Measurements from ENCODE around the gene SLC4A8.

Gene SLC4A8

DNA sequence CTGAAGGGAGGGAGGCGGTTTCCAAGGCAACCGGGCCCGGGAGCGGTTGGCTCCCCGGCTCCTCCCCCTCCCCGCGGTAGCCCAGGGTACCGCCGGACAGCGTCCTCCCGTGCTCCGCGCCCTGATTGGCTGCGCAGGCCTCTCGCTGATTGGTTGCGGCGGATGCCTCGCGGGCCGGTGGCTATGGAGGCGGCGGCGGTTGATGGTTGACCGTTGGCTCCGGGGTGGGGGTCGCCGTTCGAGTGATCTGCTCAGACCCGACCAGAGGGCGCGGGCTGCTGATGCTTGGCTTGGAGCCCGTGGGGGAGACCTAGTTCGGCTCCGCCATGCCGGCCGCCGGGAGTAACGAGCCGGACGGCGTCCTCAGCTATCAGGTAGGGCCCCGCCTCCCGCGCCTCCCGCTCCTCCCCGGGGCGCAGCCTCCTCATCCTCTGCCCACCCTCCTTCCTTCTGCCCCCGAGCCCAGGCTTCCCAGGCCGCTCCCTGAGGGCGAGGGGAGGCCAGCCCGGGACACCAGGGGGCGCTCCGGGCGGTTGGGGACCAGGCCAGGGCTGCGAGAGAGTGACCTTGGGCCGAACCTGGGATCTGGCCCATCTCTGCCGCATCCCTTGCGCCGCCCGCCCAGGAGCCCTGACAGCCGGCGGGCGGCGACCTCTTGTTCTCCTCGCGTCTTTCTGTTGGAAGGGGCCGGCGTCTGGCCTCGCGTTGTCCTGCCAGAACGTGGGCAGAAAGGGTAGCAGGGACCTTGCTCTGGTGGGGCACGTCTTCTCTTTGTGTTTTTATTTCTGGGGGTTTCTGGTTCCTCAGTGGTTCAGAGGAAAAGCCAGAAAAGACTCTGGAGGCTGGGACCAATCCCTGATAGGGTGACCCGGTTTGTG, at the start of gene SLC4A8:
SLC4A8 (plus strand) TSS at position 170 of the 878 bp plus-strand sequence; CDS start at position 327, 157 bp downstream.
- H3K9ac ChIP-seq (ENCODE audit: low read length), result peak within 1 kb of the TSS; percentile 24
- no peaks in the 10 kb centered on the region for H3K27me3 ChIP-seq (ENCODE audit: control insufficient read depth, insufficient read depth, low read length)
- H3K27ac ChIP-seq (ENCODE audit: low read length), result no peak within 1 kb of the TSS
- no peaks in the 10 kb centered on the region for H3K9me3 ChIP-seq (ENCODE audit: control insufficient read depth, low read depth, low read length)
- peaks cover 18% of the 10 kb centered on the region for H3K4me1 ChIP-seq (ENCODE audit: control insufficient read depth, low read depth, low read length)
- peak within 1 kb of the TSS; percentile 54 for H3K4me3 ChIP-seq (ENCODE audit: low read length)
- no peaks in the 10 kb centered on the region for H3K36me3 ChIP-seq (ENCODE audit: control insufficient read depth, low read depth, low read length)

DNA sequence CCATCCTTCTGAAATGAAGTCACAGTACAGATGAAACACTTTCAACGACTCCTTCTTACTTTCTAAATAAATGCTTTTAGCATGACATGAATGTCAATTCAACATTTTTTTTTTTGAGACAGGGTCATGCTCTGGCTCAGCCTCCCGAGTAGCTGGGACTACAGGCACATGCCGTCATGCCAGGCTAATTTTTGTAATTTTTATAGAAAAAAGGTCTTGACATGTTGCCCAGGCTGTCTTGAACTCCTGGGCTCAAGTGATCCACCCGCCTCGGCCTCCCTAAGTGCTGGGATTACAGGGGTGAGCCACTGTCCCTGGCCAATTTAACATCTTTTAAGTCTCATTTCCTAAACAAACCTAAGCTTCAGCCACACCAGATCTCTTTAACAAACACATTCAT, 49.8 kb upstream of the SLC4A8 start:
- Histone ChIP-seq H3K36me3 (ENCODE audit: control insufficient read depth, low read depth, low read length) (peaks cover 6% of the 10 kb centered on the region), H3K4me3 (ENCODE audit: low read length) (no peak overlapping the region), H3K27ac (ENCODE audit: low read length) (no peak overlapping the region), H3K9ac (ENCODE audit: low read length) (no peak overlapping the region), H3K27me3 (ENCODE audit: control insufficient read depth, insufficient read depth, low read length) (no peaks in the 10 kb centered on the region), H3K4me1 (ENCODE audit: control insufficient read depth, low read depth, low read length) (peaks cover 12% of the 10 kb centered on the region), H3K9me3 (ENCODE audit: control insufficient read depth, low read depth, low read length) (no peaks in the 10 kb centered on the region)

GRCh38 chr12:51377099-51377984, 47.3 kb upstream of the SLC4A8 start:
- no peaks in the 10 kb centered on the region for H3K9me3 ChIP-seq (ENCODE audit: control insufficient read depth, low read depth, low read length)
- H3K36me3 ChIP-seq (ENCODE audit: control insufficient read depth, low read depth, low read length), result peaks cover 6% of the 10 kb centered on the region
- H3K4me1 ChIP-seq (ENCODE audit: control insufficient read depth, low read depth, low read length), result peaks cover 6% of the 10 kb centered on the region
- H3K27me3 ChIP-seq (ENCODE audit: control insufficient read depth, insufficient read depth, low read length), result no peaks in the 10 kb centered on the region
- no peak overlapping the region for H3K9ac ChIP-seq (ENCODE audit: low read length)
- H3K27ac ChIP-seq (ENCODE audit: low read length), result no peak overlapping the region
- H3K4me3 ChIP-seq (ENCODE audit: low read length), result no peak overlapping the region

DNA sequence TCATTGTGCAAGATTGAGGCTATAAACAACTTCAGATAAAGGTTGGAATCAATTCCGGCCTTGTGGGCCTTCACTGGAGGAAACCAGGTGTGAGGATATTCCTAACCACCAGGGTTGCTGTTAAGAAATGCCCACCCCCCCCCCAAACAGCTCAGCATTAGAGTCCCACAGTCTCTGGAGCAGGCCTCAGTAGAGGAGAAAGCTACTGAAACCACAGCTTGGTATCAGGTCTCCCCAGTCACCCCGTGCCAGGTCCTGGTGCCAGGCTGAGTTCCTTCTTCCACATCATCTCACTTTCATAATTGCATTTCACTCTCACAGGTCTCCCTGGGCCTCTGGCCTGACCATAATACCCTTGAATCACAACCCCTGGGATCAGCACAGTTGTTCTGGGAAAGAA, 45.9 kb upstream of the SLC4A8 start:
- Histone ChIP-seq H3K27ac (ENCODE audit: low read length) (no peak overlapping the region), H3K4me1 (ENCODE audit: control insufficient read depth, low read depth, low read length) (peaks cover 12% of the 10 kb centered on the region), H3K27me3 (ENCODE audit: control insufficient read depth, insufficient read depth, low read length) (no peaks in the 10 kb centered on the region), H3K9me3 (ENCODE audit: control insufficient read depth, low read depth, low read length) (no peaks in the 10 kb centered on the region), H3K36me3 (ENCODE audit: control insufficient read depth, low read depth, low read length) (peaks cover 6% of the 10 kb centered on the region), H3K9ac (ENCODE audit: low read length) (no peak overlapping the region), H3K4me3 (ENCODE audit: low read length) (no peak overlapping the region)

- H3K9ac ChIP-seq (ENCODE audit: low read length), result no peak overlapping the region
- no peaks in the 10 kb centered on the region for H3K9me3 ChIP-seq (ENCODE audit: control insufficient read depth, low read depth, low read length)
- H3K36me3 ChIP-seq (ENCODE audit: control insufficient read depth, low read depth, low read length), result peaks cover 6% of the 10 kb centered on the region
- no peaks in the 10 kb centered on the region for H3K27me3 ChIP-seq (ENCODE audit: control insufficient read depth, insufficient read depth, low read length)
- H3K4me1 ChIP-seq (ENCODE audit: control insufficient read depth, low read depth, low read length), result peaks cover 16% of the 10 kb centered on the region
- H3K27ac ChIP-seq (ENCODE audit: low read length), result no peak overlapping the region
- no peak overlapping the region for H3K4me3 ChIP-seq (ENCODE audit: low read length)
These were observed 45.1 kb upstream of the SLC4A8 start for GRCh38 chr12:51379571-51379970.

DNA sequence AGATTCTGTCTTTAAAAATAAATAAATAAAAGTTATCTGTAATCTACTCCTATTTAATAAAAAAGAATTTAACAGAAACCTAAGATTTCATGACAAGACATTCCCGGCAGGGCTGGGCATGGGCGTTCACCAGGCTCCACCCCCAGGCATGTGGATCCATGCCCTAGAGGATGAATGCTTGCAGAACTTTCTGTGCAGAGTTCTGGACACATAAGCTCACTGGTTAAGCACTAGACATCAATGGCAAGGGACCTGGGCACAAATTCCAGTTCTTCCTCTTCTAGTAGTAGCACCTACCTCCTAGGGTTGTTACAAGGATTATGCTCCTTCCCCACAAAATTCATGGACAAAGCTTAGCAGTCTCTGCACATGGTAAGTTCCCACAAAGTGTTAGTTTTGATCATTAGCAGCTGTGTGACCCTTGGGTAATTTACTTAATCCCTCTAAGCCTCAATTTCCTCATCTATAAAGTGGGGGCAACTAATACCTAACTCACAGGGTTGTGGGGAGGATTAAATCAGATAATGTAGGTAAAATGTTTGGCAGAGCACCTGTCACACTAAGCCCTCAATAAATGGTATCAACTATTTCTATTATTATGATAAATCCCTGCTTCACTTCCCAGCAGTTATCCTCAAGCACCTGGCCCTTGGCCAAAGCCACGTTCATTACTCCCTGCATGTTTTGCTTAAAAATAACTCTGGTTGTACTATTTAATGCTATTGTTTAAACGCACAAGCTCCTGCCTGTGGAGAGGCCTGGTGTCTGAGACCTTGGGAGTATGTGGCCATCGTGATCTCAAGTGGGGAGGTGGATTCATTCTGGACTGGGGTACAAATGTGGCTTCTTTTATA, 43.2 kb upstream of the SLC4A8 start:
- H3K36me3 ChIP-seq (ENCODE audit: control insufficient read depth, low read depth, low read length), result peaks cover 6% of the 10 kb centered on the region
- no peaks in the 10 kb centered on the region for H3K27me3 ChIP-seq (ENCODE audit: control insufficient read depth, insufficient read depth, low read length)
- no peak overlapping the region for H3K4me3 ChIP-seq (ENCODE audit: low read length)
- H3K4me1 ChIP-seq (ENCODE audit: control insufficient read depth, low read depth, low read length), result peaks cover 16% of the 10 kb centered on the region
- no peak overlapping the region for H3K27ac ChIP-seq (ENCODE audit: low read length)
- no peak overlapping the region for H3K9ac ChIP-seq (ENCODE audit: low read length)
- H3K9me3 ChIP-seq (ENCODE audit: control insufficient read depth, low read depth, low read length), result no peaks in the 10 kb centered on the region

- Histone ChIP-seq H3K9ac (ENCODE audit: low read length) (no peak overlapping the region), H3K9me3 (ENCODE audit: control insufficient read depth, low read depth, low read length) (no peaks in the 10 kb centered on the region), H3K27ac (ENCODE audit: low read length) (no peak overlapping the region), H3K27me3 (ENCODE audit: control insufficient read depth, insufficient read depth, low read length) (no peaks in the 10 kb centered on the region), H3K4me1 (ENCODE audit: control insufficient read depth, low read depth, low read length) (peaks cover 16% of the 10 kb centered on the region), H3K4me3 (ENCODE audit: low read length) (no peak overlapping the region), H3K36me3 (ENCODE audit: control insufficient read depth, low read depth, low read length) (no peaks in the 10 kb centered on the region)
These were observed 42.5 kb upstream of the SLC4A8 start for GRCh38 chr12:51382173-51382572.

DNA sequence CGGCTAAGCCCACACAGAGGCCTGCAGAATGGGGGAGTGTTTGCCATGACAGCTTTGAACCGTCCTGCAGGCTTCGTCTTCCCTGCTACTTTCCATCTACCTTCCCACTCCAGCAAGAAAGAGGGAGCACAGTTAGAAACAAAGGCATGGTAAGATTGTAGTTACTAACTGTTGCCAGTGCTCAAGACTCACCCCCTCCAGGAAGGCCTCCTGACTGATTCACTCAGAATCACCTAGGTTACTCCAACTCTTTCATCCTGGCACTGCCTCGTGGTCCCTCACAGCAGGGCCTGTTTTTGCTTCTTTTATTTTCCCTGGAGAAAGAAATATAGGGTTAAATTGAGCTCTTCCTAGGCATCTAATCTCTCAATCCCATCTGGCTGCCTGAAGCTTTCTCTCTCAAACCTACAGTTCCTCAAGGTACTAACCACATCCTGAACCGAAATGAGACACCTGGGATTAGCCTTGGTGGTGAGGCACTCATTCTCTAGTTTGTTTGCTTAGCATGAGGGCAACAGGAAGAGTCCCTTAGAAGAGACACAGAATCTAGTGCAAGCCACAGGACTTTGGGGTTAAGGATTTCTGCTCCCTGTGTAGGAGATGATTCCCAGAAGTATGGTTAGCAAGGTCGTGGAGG, 41.2 kb upstream of the SLC4A8 start:
- H3K4me3 ChIP-seq (ENCODE audit: low read length), result no peak overlapping the region
- no peaks in the 10 kb centered on the region for H3K9me3 ChIP-seq (ENCODE audit: control insufficient read depth, low read depth, low read length)
- H3K27ac ChIP-seq (ENCODE audit: low read length), result no peak overlapping the region
- no peak overlapping the region for H3K9ac ChIP-seq (ENCODE audit: low read length)
- no peaks in the 10 kb centered on the region for H3K36me3 ChIP-seq (ENCODE audit: control insufficient read depth, low read depth, low read length)
- H3K4me1 ChIP-seq (ENCODE audit: control insufficient read depth, low read depth, low read length), result peaks cover 27% of the 10 kb centered on the region
- H3K27me3 ChIP-seq (ENCODE audit: control insufficient read depth, insufficient read depth, low read length), result no peaks in the 10 kb centered on the region

- Histone ChIP-seq H3K4me3 (ENCODE audit: low read length) (no peak overlapping the region), H3K9ac (ENCODE audit: low read length) (no peak overlapping the region), H3K27ac (ENCODE audit: low read length) (no peak overlapping the region), H3K27me3 (ENCODE audit: control insufficient read depth, insufficient read depth, low read length) (no peaks in the 10 kb centered on the region), H3K9me3 (ENCODE audit: control insufficient read depth, low read depth, low read length) (no peaks in the 10 kb centered on the region), H3K36me3 (ENCODE audit: control insufficient read depth, low read depth, low read length) (no peaks in the 10 kb centered on the region), H3K4me1 (ENCODE audit: control insufficient read depth, low read depth, low read length) (peaks cover 30% of the 10 kb centered on the region)
These were observed 38.3 kb upstream of the SLC4A8 start for GRCh38 chr12:51386351-51386750.

GRCh38 chr12:51388069-51388799, 36.4 kb upstream of the SLC4A8 start:
- Histone ChIP-seq H3K9ac (ENCODE audit: low read length) (no peak overlapping the region), H3K4me3 (ENCODE audit: low read length) (peak overlapping the region; percentile 16), H3K27ac (ENCODE audit: low read length) (peak overlapping the region; percentile 11), H3K9me3 (ENCODE audit: control insufficient read depth, low read depth, low read length) (no peaks in the 10 kb centered on the region), H3K36me3 (ENCODE audit: control insufficient read depth, low read depth, low read length) (no peaks in the 10 kb centered on the region), H3K27me3 (ENCODE audit: control insufficient read depth, insufficient read depth, low read length) (peaks cover 4% of the 10 kb centered on the region), H3K4me1 (ENCODE audit: control insufficient read depth, low read depth, low read length) (peaks cover 23% of the 10 kb centered on the region)
